ENCODE measurements around the gene STK32C. TPM values are rescaled to one million over a fixed set of nuclear protein-coding genes. Genes with fewer than 3 reads are reported as not detected.
"Not testable (repeated sequence)": the region's sequence is repeated elsewhere in the genome, so short reads cannot be mapped to it uniquely, and the experiment has no call there.

Gene STK32C
- total and polyA plus RNA-seq, 4 donors = 14.5 to 41.6 (median 28.1) TPM

GRCh38 chr10:132162021-132162531, 145.7 kb downstream of the STK32C start:
- WGBS (ENCODE audit: insufficient coverage) = 64% methylated on average over 11 of the region's 12 CpGs
- H3K27ac ChIP-seq (ENCODE audit: low read depth, low read length) = no peak overlapping the region
- H3K9me3 ChIP-seq (ENCODE audit: control insufficient read depth, insufficient read depth, low read length) = no peaks in the 10 kb centered on the region
- H3K4me3 ChIP-seq (ENCODE audit: low read depth, low read length) = no peak overlapping the region
- no peaks in the 10 kb centered on the region for H3K27me3 ChIP-seq (ENCODE audit: control insufficient read depth, insufficient read depth, low read length)
- peaks cover 38% of the 10 kb centered on the region for H3K36me3 ChIP-seq (ENCODE audit: control insufficient read depth, insufficient read depth, low read length)
- no peak for DNase-seq (ENCODE audit: low read depth in 4 of 6, low spot score in 6 of 6)
- peaks cover 47% of the 10 kb centered on the region for H3K4me1 ChIP-seq (ENCODE audit: control insufficient read depth, insufficient read depth, low read length)

GRCh38 chr10:132160834-132161622, 146.7 kb downstream of the STK32C start:
- Histone ChIP-seq H3K36me3 (ENCODE audit: control insufficient read depth, insufficient read depth, low read length) (peaks cover 36% of the 10 kb centered on the region), H3K4me1 (ENCODE audit: control insufficient read depth, insufficient read depth, low read length) (peaks cover 37% of the 10 kb centered on the region)
- H3K4me3 ChIP-seq (ENCODE audit: low read depth, low read length); DNase-seq (ENCODE audit: low read depth in 4 of 6, low spot score in 6 of 6); H3K9me3 ChIP-seq (ENCODE audit: control insufficient read depth, insufficient read depth, low read length); H3K27ac ChIP-seq (ENCODE audit: low read depth, low read length); H3K27me3 ChIP-seq (ENCODE audit: control insufficient read depth, insufficient read depth, low read length): not testable (repeated sequence)
- no CpG with 5 or more reads among the region's 4 CpGs for WGBS (ENCODE audit: insufficient coverage)

- not testable (repeated sequence) for H3K27me3 ChIP-seq (ENCODE audit: control insufficient read depth, insufficient read depth, low read length); H3K4me3 ChIP-seq (ENCODE audit: low read depth, low read length); H3K9me3 ChIP-seq (ENCODE audit: control insufficient read depth, insufficient read depth, low read length); H3K27ac ChIP-seq (ENCODE audit: low read depth, low read length); DNase-seq (ENCODE audit: low read depth in 4 of 6, low spot score in 6 of 6)
- Histone ChIP-seq H3K36me3 (ENCODE audit: control insufficient read depth, insufficient read depth, low read length) (peaks cover 35% of the 10 kb centered on the region), H3K4me1 (ENCODE audit: control insufficient read depth, insufficient read depth, low read length) (peaks cover 37% of the 10 kb centered on the region)
Measured at GRCh38 chr10:132160231-132160630, 147.5 kb downstream of the STK32C start.

GRCh38 chr10:132159302-132160230, 148.2 kb downstream of the STK32C start:
- H3K27ac ChIP-seq (ENCODE audit: low read depth, low read length); H3K9me3 ChIP-seq (ENCODE audit: control insufficient read depth, insufficient read depth, low read length); H3K4me3 ChIP-seq (ENCODE audit: low read depth, low read length); H3K27me3 ChIP-seq (ENCODE audit: control insufficient read depth, insufficient read depth, low read length): not testable (repeated sequence)
- peaks cover 31% of the 10 kb centered on the region for H3K4me1 ChIP-seq (ENCODE audit: control insufficient read depth, insufficient read depth, low read length)
- peaks cover 31% of the 10 kb centered on the region for H3K36me3 ChIP-seq (ENCODE audit: control insufficient read depth, insufficient read depth, low read length)
- peak in 1 of 6 donors; percentile 45 for DNase-seq (ENCODE audit: low read depth in 4 of 6, low spot score in 6 of 6)
- no CpG with 5 or more reads among the region's 7 CpGs for WGBS (ENCODE audit: insufficient coverage)

- Histone ChIP-seq H3K27me3 (ENCODE audit: control insufficient read depth, insufficient read depth, low read length) (no peaks in the 10 kb centered on the region), H3K27ac (ENCODE audit: low read depth, low read length) (no peak overlapping the region), H3K36me3 (ENCODE audit: control insufficient read depth, insufficient read depth, low read length) (peaks cover 33% of the 10 kb centered on the region), H3K4me1 (ENCODE audit: control insufficient read depth, insufficient read depth, low read length) (peaks cover 24% of the 10 kb centered on the region), H3K4me3 (ENCODE audit: low read depth, low read length) (no peak overlapping the region), H3K9me3 (ENCODE audit: control insufficient read depth, insufficient read depth, low read length) (no peaks in the 10 kb centered on the region)
- DNase-seq (ENCODE audit: low read depth in 4 of 6, low spot score in 6 of 6) = no peak
- no CpG with 5 or more reads among the region's 7 CpGs for WGBS (ENCODE audit: insufficient coverage)
Measured at GRCh38 chr10:132158823-132159222, 148.9 kb downstream of the STK32C start.

- Histone ChIP-seq H3K9me3 (ENCODE audit: control insufficient read depth, insufficient read depth, low read length) (no peaks in the 10 kb centered on the region), H3K36me3 (ENCODE audit: control insufficient read depth, insufficient read depth, low read length) (peaks cover 33% of the 10 kb centered on the region), H3K4me3 (ENCODE audit: low read depth, low read length) (no peak overlapping the region), H3K27ac (ENCODE audit: low read depth, low read length) (no peak overlapping the region), H3K27me3 (ENCODE audit: control insufficient read depth, insufficient read depth, low read length) (no peaks in the 10 kb centered on the region), H3K4me1 (ENCODE audit: control insufficient read depth, insufficient read depth, low read length) (peaks cover 18% of the 10 kb centered on the region)
- no peak for DNase-seq (ENCODE audit: low read depth in 4 of 6, low spot score in 6 of 6)
- 43% methylated on average over 2 of the region's 2 CpGs for WGBS (ENCODE audit: insufficient coverage)
Measured at GRCh38 chr10:132158122-132158741, 149.5 kb downstream of the STK32C start.

Other genes starting within 250 kb of the STK32C start
- 1 to 10 TPM; 1.4 to 4.5 TPM for gene JAKMIP3, start 242.0 kb downstream of the STK32C start, total RNA-seq
- 1 to 10 TPM; 6.1 to 7.2 TPM for gene JAKMIP3, start 242.0 kb downstream of the STK32C start, polyA plus RNA-seq (ENCODE audit: insufficient read length in 2 of 2)
- gene DPYSL4, start 121.0 kb downstream of the STK32C start, total RNA-seq = 10 to 100 TPM; 21.3 to 22.1 TPM
- 10 to 100 TPM; 96.1 to 97.6 TPM for gene DPYSL4, start 121.0 kb downstream of the STK32C start, polyA plus RNA-seq (ENCODE audit: insufficient read length in 2 of 2)
- gene LRRC27, start 24.2 kb upstream of the STK32C start, total RNA-seq = 10 to 100 TPM; 19.5 to 23.1 TPM
- 10 to 100 TPM; 29.9 to 31.2 TPM for gene LRRC27, start 24.2 kb upstream of the STK32C start, polyA plus RNA-seq (ENCODE audit: insufficient read length in 2 of 2)
- gene PWWP2B, start 89.2 kb upstream of the STK32C start, total RNA-seq = 10 to 100 TPM in 1 of 2 donors, 1 to 10 TPM in 1; 4.8 to 10.5 TPM
- 10 to 100 TPM; 10.2 to 12.0 TPM for gene PWWP2B, start 89.2 kb upstream of the STK32C start, polyA plus RNA-seq (ENCODE audit: insufficient read length in 2 of 2)
- 10 to 100 TPM; 34.7 to 43.5 TPM for gene INPP5A, start 229.8 kb upstream of the STK32C start, total RNA-seq
- gene INPP5A, start 229.8 kb upstream of the STK32C start, polyA plus RNA-seq (ENCODE audit: insufficient read length in 2 of 2) = 10 to 100 TPM; 40.5 to 42.0 TPM

All from spinal cord (tissue), 10 donors.